Measurements from ENCODE around the gene KRTAP13-4. TPM values are rescaled to one million over a fixed set of nuclear protein-coding genes. Genes with fewer than 3 reads are reported as not detected.

KRTAP13-4 gene
- total RNA-seq, 3 donors from 2014 or later: not detected

GRCh38 chr21:30415993-30416392 is 14.0 kb upstream of the KRTAP13-4 start:
- no peak overlapping the region for H3K4me3 ChIP-seq
- no peaks in the 10 kb centered on the region for H3K36me3 ChIP-seq (ENCODE audit: low read depth)
- no peak for TF ChIP-seq CTCF (IDR thresholded peaks at IDR 0.05)
- ATAC-seq (no peak), DNase-seq (no peak)
- H3K9me3 ChIP-seq: peaks cover 4% of the 10 kb centered on the region
- H3K4me1 ChIP-seq (ENCODE audit: low read depth): no peaks in the 10 kb centered on the region
- intact Hi-C loops (cut with DNase I, micrococcal nuclease): no loop called here

- ATAC-seq (no peak), DNase-seq (no peak)
- no peaks in the 10 kb centered on the region for H3K36me3 ChIP-seq (ENCODE audit: low read depth)
- no peaks in the 10 kb centered on the region for H3K4me1 ChIP-seq (ENCODE audit: low read depth)
- TF ChIP-seq CTCF (IDR thresholded peaks at IDR 0.05): no peak
- H3K9me3 ChIP-seq: no peaks in the 10 kb centered on the region
- no peak within 1 kb of the TSS for H3K4me3 ChIP-seq
- intact Hi-C loops (cut with DNase I, micrococcal nuclease): no loop called here
Observed at GRCh38 chr21:30425826-30426225, 4.2 kb upstream of the KRTAP13-4 start, which contains the start of gene KRTAP13-3. Gene KRTAP13-3 (minus strand): TSS chr21:30425926. CDS start chr21:30425912, 14 bp downstream.

- no peak for DNase-seq
- Histone ChIP-seq H3K36me3 (ENCODE audit: low read depth) (no peaks in the 10 kb centered on the region), H3K4me3 (no peak overlapping the region), H3K9me3 (no peaks in the 10 kb centered on the region), H3K4me1 (ENCODE audit: low read depth) (no peaks in the 10 kb centered on the region)
- intact Hi-C loops (cut with DNase I, micrococcal nuclease): no loop called here
- ATAC-seq: no peak
- no peak for TF ChIP-seq CTCF (IDR thresholded peaks at IDR 0.05)
Observed at GRCh38 chr21:30426731-30427130, 3.3 kb upstream of the KRTAP13-4 start.

GRCh38 chr21:30434033-30434631 is 4.1 kb downstream of the KRTAP13-4 start:
- Histone ChIP-seq H3K36me3 (ENCODE audit: low read depth) (no peaks in the 10 kb centered on the region), H3K4me3 (no peak overlapping the region), H3K9me3 (no peaks in the 10 kb centered on the region), H3K4me1 (ENCODE audit: low read depth) (no peaks in the 10 kb centered on the region)
- peak; percentile 67 for ATAC-seq
- peak; percentile 34 for TF ChIP-seq CTCF (IDR thresholded peaks at IDR 0.05)
- DNase-seq: peak in 1 of 3 donors; percentile 18
- intact Hi-C loops (cut with DNase I, micrococcal nuclease): no loop called here

GRCh38 chr21:30437010-30437565 is 7.1 kb downstream of the KRTAP13-4 start:
- Histone ChIP-seq H3K9me3 (no peaks in the 10 kb centered on the region), H3K36me3 (ENCODE audit: low read depth) (no peaks in the 10 kb centered on the region), H3K4me1 (ENCODE audit: low read depth) (no peaks in the 10 kb centered on the region), H3K4me3 (no peak overlapping the region)
- TF ChIP-seq CTCF (IDR thresholded peaks at IDR 0.05): no peak
- intact Hi-C loops (cut with DNase I, micrococcal nuclease): no loop called here
- DNase-seq (no peak), ATAC-seq (no peak)

Data from mucosa of descending colon (tissue), 3 donors.